GM12874 (cell line): ENCODE data around the gene ST6GAL1.

Experiments
- TF ChIP-seq, protein P1 (sequence below): IDR thresholded peaks from 2 replicates; pipeline ENCODE4 v1.5.1; 2011; ENCODE audit warnings: low read depth, mild to moderate bottlenecking, control low read depth, low read length, moderate library complexity; ENCODE audit not compliant: insufficient read depth

Gene ST6GAL1

DNA sequence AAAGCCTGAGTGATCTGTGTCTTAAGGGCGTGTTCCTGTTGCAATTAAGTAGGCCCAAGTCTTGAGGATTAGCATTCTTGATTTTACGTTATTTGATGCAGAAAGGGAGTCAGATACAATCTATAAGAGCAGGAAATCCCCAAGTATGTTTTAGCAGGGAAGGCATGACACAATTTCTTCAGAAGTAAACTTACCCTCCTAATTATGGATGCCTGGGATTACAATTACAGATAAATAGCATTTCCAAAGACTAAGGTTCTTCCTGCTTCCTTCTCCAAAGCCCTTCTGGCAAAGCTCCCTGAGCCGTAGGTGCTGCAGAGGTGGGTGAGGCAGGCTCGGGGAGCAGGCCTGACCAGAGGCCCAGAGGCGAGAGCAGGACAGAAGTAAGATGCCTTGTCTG is 34.9 kb upstream of the ST6GAL1 start:
- TF ChIP-seq, protein P1, sequence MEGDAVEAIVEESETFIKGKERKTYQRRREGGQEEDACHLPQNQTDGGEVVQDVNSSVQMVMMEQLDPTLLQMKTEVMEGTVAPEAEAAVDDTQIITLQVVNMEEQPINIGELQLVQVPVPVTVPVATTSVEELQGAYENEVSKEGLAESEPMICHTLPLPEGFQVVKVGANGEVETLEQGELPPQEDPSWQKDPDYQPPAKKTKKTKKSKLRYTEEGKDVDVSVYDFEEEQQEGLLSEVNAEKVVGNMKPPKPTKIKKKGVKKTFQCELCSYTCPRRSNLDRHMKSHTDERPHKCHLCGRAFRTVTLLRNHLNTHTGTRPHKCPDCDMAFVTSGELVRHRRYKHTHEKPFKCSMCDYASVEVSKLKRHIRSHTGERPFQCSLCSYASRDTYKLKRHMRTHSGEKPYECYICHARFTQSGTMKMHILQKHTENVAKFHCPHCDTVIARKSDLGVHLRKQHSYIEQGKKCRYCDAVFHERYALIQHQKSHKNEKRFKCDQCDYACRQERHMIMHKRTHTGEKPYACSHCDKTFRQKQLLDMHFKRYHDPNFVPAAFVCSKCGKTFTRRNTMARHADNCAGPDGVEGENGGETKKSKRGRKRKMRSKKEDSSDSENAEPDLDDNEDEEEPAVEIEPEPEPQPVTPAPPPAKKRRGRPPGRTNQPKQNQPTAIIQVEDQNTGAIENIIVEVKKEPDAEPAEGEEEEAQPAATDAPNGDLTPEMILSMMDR: no peak

DNA sequence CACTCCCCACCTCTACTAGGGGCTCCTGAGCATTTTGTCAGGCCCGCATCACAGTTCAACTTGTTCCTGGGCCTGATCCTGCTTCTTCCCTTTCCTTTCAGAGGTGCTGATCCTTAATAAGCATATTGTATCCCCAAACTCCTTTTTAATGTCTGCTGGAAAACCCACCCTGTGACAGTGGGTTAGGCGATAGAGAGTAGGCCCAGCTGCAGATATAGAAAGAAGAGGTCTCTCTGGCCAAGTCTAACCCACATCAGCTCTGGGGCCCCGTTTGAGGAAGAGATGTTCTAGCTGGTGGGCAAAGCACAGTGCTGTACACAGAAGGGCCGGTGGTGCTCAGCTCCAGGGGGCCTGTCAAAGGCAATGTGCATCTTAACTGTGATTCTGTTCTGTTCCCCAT is 34.3 kb upstream of the ST6GAL1 start:
- TF ChIP-seq, protein P1: no peak

GRCh38 chr3:186896875-186897274 is 33.5 kb upstream of the ST6GAL1 start:
- TF ChIP-seq, protein P1: no peak

DNA sequence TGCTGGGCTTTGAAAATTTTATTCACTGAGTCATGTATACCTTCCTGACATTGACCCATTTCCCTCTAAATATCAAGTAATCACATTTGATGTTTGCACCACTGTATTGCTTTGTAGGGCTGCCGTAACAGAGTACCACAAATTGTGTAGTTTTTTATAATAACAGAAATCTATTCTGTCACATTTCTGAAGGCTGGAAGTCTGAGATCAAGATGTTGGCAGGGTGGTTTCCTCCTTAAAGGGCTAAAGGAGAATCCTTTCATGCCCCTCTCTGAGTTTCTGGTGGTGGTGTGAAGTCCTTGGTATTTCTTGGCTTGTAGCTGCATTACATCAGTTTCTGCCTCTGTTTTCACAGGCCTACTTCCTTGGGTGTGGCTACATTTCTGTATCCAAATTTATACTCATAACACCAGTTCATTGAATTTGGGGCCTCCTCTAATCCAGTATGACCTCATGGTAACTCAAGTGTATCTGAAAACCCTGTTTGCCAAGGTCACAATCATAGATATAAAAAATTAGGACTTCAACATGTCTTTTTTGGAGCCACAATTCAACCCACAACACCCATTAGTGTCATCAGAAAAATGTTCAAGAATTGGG is 29.1 kb upstream of the ST6GAL1 start:
- TF ChIP-seq, protein P1: no peak

- TF ChIP-seq, protein P1: no peak
Observed at GRCh38 chr3:186902154-186902553, 28.2 kb upstream of the ST6GAL1 start.

- TF ChIP-seq, protein P1: no peak
Observed at GRCh38 chr3:186902713-186903112, 27.6 kb upstream of the ST6GAL1 start.

DNA sequence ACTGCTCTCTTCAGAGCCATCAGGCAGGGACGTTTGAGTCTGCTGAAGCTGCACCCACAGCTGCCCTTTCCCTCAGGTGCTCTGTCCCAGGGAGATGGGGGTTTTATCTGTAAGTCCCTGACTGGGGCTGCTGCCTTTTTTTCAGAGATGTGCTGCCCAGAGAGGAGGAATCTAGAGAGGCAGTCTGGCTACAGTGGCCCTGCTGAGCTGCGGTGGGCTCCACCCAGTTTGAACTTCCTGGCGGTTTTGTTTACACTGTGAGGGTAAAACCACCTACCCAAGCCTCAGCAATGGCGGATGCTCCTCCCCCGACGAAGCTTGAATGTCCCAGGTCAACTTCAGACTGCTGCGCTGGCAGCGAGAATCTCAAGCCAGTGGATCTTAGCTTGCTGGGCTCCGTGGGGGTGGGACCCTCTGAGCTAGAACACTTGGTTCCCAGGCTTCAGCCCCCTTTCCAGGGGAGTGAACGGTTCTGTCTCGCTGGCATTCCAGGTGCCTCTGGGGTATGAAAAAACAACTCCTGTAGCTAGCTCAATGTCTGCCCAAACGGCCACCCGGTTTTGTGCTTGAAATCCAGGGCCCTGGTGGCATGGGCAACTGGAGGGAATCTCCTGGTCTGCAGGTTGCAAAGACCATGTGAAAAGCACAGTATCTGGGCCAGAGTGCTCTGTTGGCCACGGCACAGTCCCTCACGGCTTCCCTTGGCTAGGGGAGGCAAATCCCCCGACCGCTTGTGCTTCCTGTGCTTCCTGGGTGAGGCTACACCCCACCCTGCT is 21.1 kb upstream of the ST6GAL1 start:
- TF ChIP-seq, protein P1: no peak
